ENCODE data around the gene CXADR. TPM values are rescaled to one million over a fixed set of nuclear protein-coding genes. Genes with fewer than 3 reads are reported as not detected.

Gene CXADR
- total and polyA plus RNA-seq, 4 donors, result 6.3 to 40.2 (median 18.8) TPM

GRCh38 chr21:17554120-17554519, 41.3 kb downstream of the CXADR start:
- DNase-seq (no peak), ATAC-seq (ENCODE audit: insufficient read depth, low FRiP score) (no peak)
- H3K4me3 ChIP-seq, result no peak overlapping the region
- 97 to 98% methylated on average over 2 of the region's 2 CpGs for WGBS, 2 donors
- no peaks in the 10 kb centered on the region for H3K9me3 ChIP-seq (ENCODE audit: control insufficient read depth in 4 of 4, insufficient read depth in 3 of 4, low read length in 3 of 4)
- H3K4me1 ChIP-seq (ENCODE audit: control insufficient read depth in 5 of 5, insufficient read depth in 5 of 5, low read length in 5 of 5), result peaks cover 0 to 8% (median 0%) of the 10 kb centered on the region in 5 donors
- TF ChIP-seq CTCF (IDR thresholded peaks at IDR 0.05; ENCODE audit: control extremely low read depth, extremely low read depth), result no peak
- H3K27me3 ChIP-seq (ENCODE audit: control insufficient read depth in 3 of 3, insufficient read depth in 3 of 3, low read length in 2 of 3), result no peaks in the 10 kb centered on the region
- H3K27ac ChIP-seq (ENCODE audit: low read depth in 1 of 2, low read length in 1 of 2), result no peak overlapping the region
- no peaks in the 10 kb centered on the region for H3K36me3 ChIP-seq (ENCODE audit: control insufficient read depth in 4 of 4, insufficient read depth in 4 of 4, low read length in 4 of 4)
- no peak overlapping the region for H3K9ac ChIP-seq (ENCODE audit: insufficient read depth in 1 of 2, low read length in 2 of 2)

DNA sequence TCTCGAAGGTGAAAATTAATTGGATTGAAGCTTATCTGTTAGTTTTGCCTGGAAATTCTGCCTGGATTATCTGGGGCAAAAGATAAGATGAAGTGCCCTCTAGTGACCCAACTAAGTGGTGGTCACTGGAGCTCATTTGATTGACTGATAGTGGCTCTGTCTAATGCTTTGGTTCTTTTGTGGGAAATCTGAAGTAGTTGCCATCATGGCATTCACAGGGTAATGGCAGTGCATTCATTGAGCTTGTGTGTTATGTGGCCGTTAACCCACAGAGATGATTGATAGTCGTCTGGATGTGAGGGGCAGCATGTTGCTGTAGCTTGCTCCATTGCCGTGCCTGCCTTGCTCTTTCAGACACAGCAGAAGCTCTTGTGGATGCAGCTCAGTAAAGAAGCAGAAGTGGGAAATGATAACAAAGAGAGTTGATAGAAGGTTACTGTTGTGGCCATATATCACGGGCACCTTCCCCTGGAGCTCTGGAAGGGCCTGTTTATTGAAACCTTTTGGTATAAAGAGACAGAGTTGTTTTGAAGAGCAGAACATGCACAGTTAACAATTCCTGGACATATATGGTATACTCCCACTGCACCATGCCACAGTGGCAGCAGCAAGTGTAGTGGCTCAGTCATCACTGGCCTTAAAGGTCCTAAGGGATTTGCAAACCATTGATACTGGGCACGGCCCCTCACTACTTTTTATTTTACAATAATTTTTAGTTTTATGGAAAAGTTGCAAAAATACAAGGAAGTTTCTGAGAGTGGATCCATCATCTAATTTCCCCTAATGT, 42.0 kb downstream of the CXADR start:
- Histone ChIP-seq H3K9ac (ENCODE audit: insufficient read depth in 1 of 2, low read length in 2 of 2) (no peak overlapping the region), H3K27ac (ENCODE audit: low read depth in 1 of 2, low read length in 1 of 2) (no peak overlapping the region), H3K4me3 (no peak overlapping the region), H3K9me3 (ENCODE audit: control insufficient read depth in 4 of 4, insufficient read depth in 3 of 4, low read length in 3 of 4) (no peaks in the 10 kb centered on the region), H3K4me1 (ENCODE audit: control insufficient read depth in 5 of 5, insufficient read depth in 5 of 5, low read length in 5 of 5) (peaks cover 0 to 8% (median 0%) of the 10 kb centered on the region in 5 donors), H3K27me3 (ENCODE audit: control insufficient read depth in 3 of 3, insufficient read depth in 3 of 3, low read length in 2 of 3) (no peaks in the 10 kb centered on the region), H3K36me3 (ENCODE audit: control insufficient read depth in 4 of 4, insufficient read depth in 4 of 4, low read length in 4 of 4) (no peaks in the 10 kb centered on the region)
- 43 to 48% methylated on average over 6 of the region's 6 CpGs for whole genome bisulfite sequencing, 2 donors
- TF ChIP-seq CTCF (IDR thresholded peaks at IDR 0.05; ENCODE audit: control extremely low read depth, extremely low read depth), result no peak
- ATAC-seq (ENCODE audit: insufficient read depth, low FRiP score), result no peak
- DNase-seq, result no peak

DNA sequence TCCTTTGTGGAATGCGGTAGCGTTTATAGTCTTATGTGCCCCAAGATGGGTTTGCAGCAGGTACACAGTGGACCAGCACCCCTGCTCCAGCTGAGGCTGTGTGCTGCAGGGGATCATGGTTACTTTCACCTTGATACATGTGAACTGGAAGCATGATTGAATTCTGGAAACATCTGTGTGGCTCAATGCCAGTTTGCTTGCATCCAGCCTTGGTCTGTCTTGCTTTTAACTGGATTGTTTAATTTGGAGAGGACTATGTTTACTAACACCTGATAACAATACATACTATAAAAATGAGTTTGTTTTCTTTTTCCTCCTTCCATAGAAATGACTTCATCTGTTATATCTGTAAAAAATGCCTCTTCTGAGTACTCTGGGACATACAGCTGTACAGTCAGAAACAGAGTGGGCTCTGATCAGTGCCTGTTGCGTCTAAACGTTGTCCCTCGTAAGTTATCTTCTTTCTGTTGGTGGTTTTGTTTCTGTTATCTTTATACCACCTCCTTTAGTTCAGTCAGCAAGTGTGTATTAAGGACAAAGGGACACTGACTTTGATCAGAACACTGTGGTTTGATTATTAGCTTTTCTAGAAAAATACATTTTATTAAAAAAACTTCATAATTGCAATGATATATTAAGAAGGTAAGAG, 47.7 kb downstream of the CXADR start:
- Histone ChIP-seq H3K4me3 (no peak overlapping the region), H3K36me3 (ENCODE audit: control insufficient read depth in 4 of 4, insufficient read depth in 4 of 4, low read length in 4 of 4) (no peaks in the 10 kb centered on the region), H3K27ac (ENCODE audit: low read depth in 1 of 2, low read length in 1 of 2) (no peak overlapping the region), H3K9ac (ENCODE audit: insufficient read depth in 1 of 2, low read length in 2 of 2) (no peak overlapping the region), H3K27me3 (ENCODE audit: control insufficient read depth in 3 of 3, insufficient read depth in 3 of 3, low read length in 2 of 3) (no peaks in the 10 kb centered on the region), H3K9me3 (ENCODE audit: control insufficient read depth in 4 of 4, insufficient read depth in 3 of 4, low read length in 3 of 4) (no peaks in the 10 kb centered on the region), H3K4me1 (ENCODE audit: control insufficient read depth in 5 of 5, insufficient read depth in 5 of 5, low read length in 5 of 5) (peaks cover 0 to 6% (median 4%) of the 10 kb centered on the region in 5 donors)
- ATAC-seq (ENCODE audit: insufficient read depth, low FRiP score) (no peak), DNase-seq (no peak)
- TF ChIP-seq CTCF (IDR thresholded peaks at IDR 0.05; ENCODE audit: control extremely low read depth, extremely low read depth), result no peak
- 57 to 76% methylated on average over 5 of the region's 5 CpGs for WGBS, 2 donors
